HepG2 (cell line): Measurements from ENCODE around the gene LHPP. TPM values are rescaled to one million over a fixed set of nuclear protein-coding genes. Genes with fewer than 3 reads are reported as not detected.

Experiments
- ATAC-seq: fragments of 200-7000 bp; cut with Tn5 transposase; 3 replicates; pipeline ENCODE4 v1.9.1; 2020; ENCODE audit warnings: mild to moderate bottlenecking, moderate library complexity
- BruUV-seq: library from RNA; stranded (reverse); fragments of 400-500 nt; replicated peaks from 2 replicates; lab custom pipeline; 2021; lab: Mats Ljungman, UMichigan
- CTCF ChIA-PET: fragments of 300-600 bp; formaldehyde crosslinking; extraction: SDS; loops from one replicate; lab custom pipeline; 2021; ENCODE audit warnings: low total read pairs, inconsistent platforms, low intra/inter-chr PET ratio; lab: Yijun Ruan, JAX
- POLR2A ChIA-PET: fragments of 350-600 bp; sonication (Branson Sonifier 250); formaldehyde crosslinking; loops from one replicate; lab custom pipeline; 2020; ENCODE audit warnings: antibody characterized with exemption, inconsistent platforms; lab: Yijun Ruan, JAX
- DNase-seq: peaks from one replicate; pipeline ENCODE4 v3.0.0-alpha.2; 2015; ENCODE audit warnings: low spot score
- FAIRE-seq: peaks from 3 replicates; lab custom pipeline; 2011; peaks lifted over from hg19 to GRCh38; lab: Jason Lieb, UNC
- H2AFZ ChIP-seq: one replicate; pipeline ENCODE4 v1.6.1; 2011; ENCODE audit warnings: low read length, inconsistent platforms
- H3K27ac ChIP-seq: fragments of 300-600 bp; 3 replicates; pipeline ENCODE4 v1.8.0; 2011; ENCODE audit warnings: mixed run types, mild to moderate bottlenecking, mixed read lengths, low read length, inconsistent platforms; ENCODE audit not compliant: insufficient read depth; ENCODE audit errors: extremely low read length
- H3K27me3 ChIP-seq, 2 experiments: fragments of 200-600 bp in 1 of 2; 2 replicates in 1 of 2; 3 replicates in 1 of 2; pipeline versions ENCODE4 v1.6.0 to v1.8.0; 2011; ENCODE audit warnings: low read length in 2 of 2, mild to moderate bottlenecking in 2 of 2, moderate library complexity in 2 of 2, inconsistent platforms in 1 of 2; ENCODE audit not compliant: insufficient read depth in 2 of 2, control insufficient read depth in 1 of 2
- H3K36me3 ChIP-seq, 2 experiments: fragments of 200-600 bp in 1 of 2; replicated peaks in 1 of 2; 2 replicates in 1 of 2; 3 replicates in 1 of 2; pipeline versions ENCODE4 v1.5.1 to v1.8.0; 2011; ENCODE audit warnings: low read length in 2 of 2, inconsistent platforms in 1 of 2; ENCODE audit not compliant: insufficient read depth in 2 of 2, control insufficient read depth in 1 of 2
- H3K4me1 ChIP-seq: 2 replicates; pipeline ENCODE4 v1.5.1; 2012; ENCODE audit warnings: low read length, inconsistent platforms; ENCODE audit not compliant: insufficient read depth
- H3K4me2 ChIP-seq: 2 replicates; pipeline ENCODE4 v1.6.0; 2011; ENCODE audit warnings: low read depth, low read length, inconsistent platforms
- H3K4me3 ChIP-seq, 3 experiments: fragments of 200-600 bp in 1 of 3; sonication (generic), shearing (Covaris generic) in 1 of 3; replicated peaks in 1 of 3; 2 replicates each; pipeline ENCODE4 v1.5.1; 2011 to 2016; ENCODE audit warnings: low read length in 3 of 3, inconsistent platforms in 2 of 3, low read depth in 2 of 3, mild to moderate bottlenecking in 2 of 3, control low read depth in 1 of 3, mixed read lengths in 1 of 3; ENCODE audit not compliant: insufficient read depth in 1 of 3
- H3K79me2 ChIP-seq: one replicate; pipeline ENCODE4 v1.6.1; 2011; ENCODE audit warnings: low read length, inconsistent platforms; ENCODE audit not compliant: insufficient read depth
- H3K9ac ChIP-seq: 2 replicates; pipeline ENCODE4 v1.6.0; 2011; ENCODE audit warnings: mild to moderate bottlenecking, low read depth, low read length, inconsistent platforms; ENCODE audit not compliant: insufficient read depth
- H3K9me3 ChIP-seq: 2 replicates; pipeline ENCODE4 v1.5.1; 2012; ENCODE audit warnings: mild to moderate bottlenecking, low read length
- H4K20me1 ChIP-seq: 2 replicates; pipeline ENCODE4 v1.6.0; 2011; ENCODE audit warnings: inconsistent platforms, mild to moderate bottlenecking, low read length, moderate library complexity; ENCODE audit not compliant: insufficient read depth
- ETV6 ChIP-seq: sonication (generic); formaldehyde crosslinking; conservative IDR thresholded peaks from 2 replicates; pipeline ENCODE4 v1.4.0; 2020; ENCODE audit warnings: missing genetic modification reagents
- JARID2 ChIP-seq: sonication (generic); formaldehyde crosslinking; IDR thresholded peaks from 2 replicates; pipeline ENCODE4 v1.8.1; 2023; ENCODE audit warnings: missing genetic modification reagents, inconsistent platforms; ENCODE audit not compliant: insufficient replicate concordance
- TCF12 ChIP-seq, 2 experiments: fragments of 450-650 bp in 1 of 2; sonication (generic) in 1 of 2; formaldehyde crosslinking in 1 of 2; IDR thresholded peaks; 2 replicates each; pipeline versions ENCODE4 v1.6.1 to v1.8.0; 2017 to 2022; ENCODE audit warnings: antibody characterized with exemption in 1 of 2, mild to moderate bottlenecking in 1 of 2, missing genetic modification reagents in 1 of 2, moderate library complexity in 1 of 2
- ZNF737 ChIP-seq: sonication (generic); formaldehyde crosslinking; IDR thresholded peaks from 2 replicates; pipeline ENCODE4 v1.5.0; 2020; ENCODE audit warnings: missing genetic modification reagents, mild to moderate bottlenecking, borderline replicate concordance
- WGBS: methylation state at CpG from one replicate; pipeline ENCODE4 v1.1.6; 2017; ENCODE audit warnings: low lambda C conversion rate; 5-methylcytosine and 5-hydroxymethylcytosine counted together
- in situ Hi-C: cut with HindIII; loops from 2 replicates; pipeline ENCODE4 v1.10.0; 2017; ENCODE audit warnings: low pct_unique_long_range_greater_than_20kb; ENCODE audit not compliant: extremely low pct_ligation_motif_present
- intact Hi-C: fragments of 100-400 bp; cut with micrococcal nuclease; formaldehyde crosslinking; loops from one replicate; pipeline ENCODE4 v1.10.0; 2022; ENCODE audit not compliant: unreplicated experiment
- polyA plus RNA-seq, 8 experiments: library from polyadenylated mRNA; depleted of rRNA in 3 of 8; stranded (reverse) in 7 of 8; unstranded in 1 of 8; fragments of >200 nt; fragmentation: Illumina TruSeq in 4 of 8; extraction: Trizol in 4 of 8; gene quantifications; 2 replicates each; pipeline versions ENCODE4 v1.2.1 to v1.2.3, GENCODE V29; 2011 to 2016; ENCODE audit warnings: low read depth in 4 of 8, missing spikeins in 1 of 8, mixed read lengths in 1 of 8; ENCODE audit not compliant: insufficient read depth in 1 of 8
- total RNA-seq, 5 experiments: library from RNA; depleted of rRNA; stranded (reverse); fragments of >200 nt; fragmentation: Illumina TruSeq; extraction: Trizol; gene quantifications; 2 replicates each; pipeline ENCODE4 v1.2.3, GENCODE V29; 2016; ENCODE audit warnings: low read depth in 1 of 5
- TF ChIP-seq, protein P1 (sequence below): sonication (generic); formaldehyde crosslinking; IDR thresholded peaks from 2 replicates; pipeline ENCODE4 v1.8.0; 2022; ENCODE audit warnings: mild to moderate bottlenecking, missing genetic modification reagents; ENCODE audit not compliant: insufficient replicate concordance
- TF ChIP-seq, protein P2 (sequence below): sonication (generic); formaldehyde crosslinking; IDR thresholded peaks from 2 replicates; pipeline ENCODE4 v1.4.0; 2020; ENCODE audit warnings: mild to moderate bottlenecking, missing genetic modification reagents
- TF ChIP-seq, protein P3 (sequence below): sonication (generic); formaldehyde crosslinking; IDR thresholded peaks from one replicate; pipeline ENCODE4 v1.5.1; 2020; ENCODE audit warnings: mild to moderate bottlenecking, missing genetic modification reagents; ENCODE audit errors: not compliant biosample characterization
- TF ChIP-seq, protein P4 (sequence below): sonication (generic); formaldehyde crosslinking; IDR thresholded peaks from 2 replicates; pipeline ENCODE4 v1.4.0; 2020; ENCODE audit warnings: missing genetic modification reagents, low read depth, mild to moderate bottlenecking, borderline replicate concordance

LHPP gene
- total and polyA plus RNA-seq, 2 of the 13 experiments (the other 11 are each of a cell fraction or from before 2014, with no cell fraction given): 5.2 to 13.1 TPM

DNA sequence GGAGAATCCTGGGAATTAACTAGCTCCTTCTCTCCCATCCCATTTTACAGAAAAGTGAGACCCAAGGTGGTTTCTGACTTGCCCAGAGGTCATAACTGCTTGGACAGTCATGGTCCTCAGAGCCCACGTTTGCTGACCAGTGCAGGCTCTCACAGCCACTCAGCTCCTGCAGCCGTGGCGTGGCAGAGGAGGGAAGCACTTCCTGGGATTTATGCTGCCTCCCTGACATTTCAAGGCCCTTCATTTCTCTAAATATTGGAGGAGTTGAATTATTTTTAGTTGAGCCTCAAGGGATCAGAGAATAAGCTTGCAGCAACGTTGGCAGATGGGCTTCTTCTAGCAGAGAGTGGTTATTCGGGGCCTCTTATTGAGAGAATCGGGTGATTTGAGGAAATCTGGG is 77.1 kb downstream of the LHPP start:
- H3K9ac ChIP-seq: no peak overlapping the region
- FAIRE-seq (no peak), ATAC-seq (no peak)
- H3K4me3 ChIP-seq: no peak overlapping the region
- BruUV-seq: no TSS peak
- no peak overlapping the region for H3K27ac ChIP-seq
- intact Hi-C loops: no loop called here
- H3K4me1 ChIP-seq: peaks cover 19% of the 10 kb centered on the region; the same call in 1 of the 2 replicates
- no peaks in the 10 kb centered on the region for H4K20me1 ChIP-seq
- TF ChIP-seq, protein P1, sequence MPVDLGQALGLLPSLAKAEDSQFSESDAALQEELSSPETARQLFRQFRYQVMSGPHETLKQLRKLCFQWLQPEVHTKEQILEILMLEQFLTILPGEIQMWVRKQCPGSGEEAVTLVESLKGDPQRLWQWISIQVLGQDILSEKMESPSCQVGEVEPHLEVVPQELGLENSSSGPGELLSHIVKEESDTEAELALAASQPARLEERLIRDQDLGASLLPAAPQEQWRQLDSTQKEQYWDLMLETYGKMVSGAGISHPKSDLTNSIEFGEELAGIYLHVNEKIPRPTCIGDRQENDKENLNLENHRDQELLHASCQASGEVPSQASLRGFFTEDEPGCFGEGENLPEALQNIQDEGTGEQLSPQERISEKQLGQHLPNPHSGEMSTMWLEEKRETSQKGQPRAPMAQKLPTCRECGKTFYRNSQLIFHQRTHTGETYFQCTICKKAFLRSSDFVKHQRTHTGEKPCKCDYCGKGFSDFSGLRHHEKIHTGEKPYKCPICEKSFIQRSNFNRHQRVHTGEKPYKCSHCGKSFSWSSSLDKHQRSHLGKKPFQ (CRISPR knock-in tag): no peak
- TF ChIP-seq, protein P2, sequence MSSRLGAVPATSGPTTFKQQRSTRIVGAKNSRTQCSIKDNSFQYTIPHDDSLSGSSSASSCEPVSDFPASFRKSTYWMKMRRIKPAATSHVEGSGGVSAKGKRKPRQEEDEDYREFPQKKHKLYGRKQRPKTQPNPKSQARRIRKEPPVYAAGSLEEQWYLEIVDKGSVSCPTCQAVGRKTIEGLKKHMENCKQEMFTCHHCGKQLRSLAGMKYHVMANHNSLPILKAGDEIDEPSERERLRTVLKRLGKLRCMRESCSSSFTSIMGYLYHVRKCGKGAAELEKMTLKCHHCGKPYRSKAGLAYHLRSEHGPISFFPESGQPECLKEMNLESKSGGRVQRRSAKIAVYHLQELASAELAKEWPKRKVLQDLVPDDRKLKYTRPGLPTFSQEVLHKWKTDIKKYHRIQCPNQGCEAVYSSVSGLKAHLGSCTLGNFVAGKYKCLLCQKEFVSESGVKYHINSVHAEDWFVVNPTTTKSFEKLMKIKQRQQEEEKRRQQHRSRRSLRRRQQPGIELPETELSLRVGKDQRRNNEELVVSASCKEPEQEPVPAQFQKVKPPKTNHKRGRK (CRISPR knock-in tag): no peak
- TF ChIP-seq, protein P3, sequence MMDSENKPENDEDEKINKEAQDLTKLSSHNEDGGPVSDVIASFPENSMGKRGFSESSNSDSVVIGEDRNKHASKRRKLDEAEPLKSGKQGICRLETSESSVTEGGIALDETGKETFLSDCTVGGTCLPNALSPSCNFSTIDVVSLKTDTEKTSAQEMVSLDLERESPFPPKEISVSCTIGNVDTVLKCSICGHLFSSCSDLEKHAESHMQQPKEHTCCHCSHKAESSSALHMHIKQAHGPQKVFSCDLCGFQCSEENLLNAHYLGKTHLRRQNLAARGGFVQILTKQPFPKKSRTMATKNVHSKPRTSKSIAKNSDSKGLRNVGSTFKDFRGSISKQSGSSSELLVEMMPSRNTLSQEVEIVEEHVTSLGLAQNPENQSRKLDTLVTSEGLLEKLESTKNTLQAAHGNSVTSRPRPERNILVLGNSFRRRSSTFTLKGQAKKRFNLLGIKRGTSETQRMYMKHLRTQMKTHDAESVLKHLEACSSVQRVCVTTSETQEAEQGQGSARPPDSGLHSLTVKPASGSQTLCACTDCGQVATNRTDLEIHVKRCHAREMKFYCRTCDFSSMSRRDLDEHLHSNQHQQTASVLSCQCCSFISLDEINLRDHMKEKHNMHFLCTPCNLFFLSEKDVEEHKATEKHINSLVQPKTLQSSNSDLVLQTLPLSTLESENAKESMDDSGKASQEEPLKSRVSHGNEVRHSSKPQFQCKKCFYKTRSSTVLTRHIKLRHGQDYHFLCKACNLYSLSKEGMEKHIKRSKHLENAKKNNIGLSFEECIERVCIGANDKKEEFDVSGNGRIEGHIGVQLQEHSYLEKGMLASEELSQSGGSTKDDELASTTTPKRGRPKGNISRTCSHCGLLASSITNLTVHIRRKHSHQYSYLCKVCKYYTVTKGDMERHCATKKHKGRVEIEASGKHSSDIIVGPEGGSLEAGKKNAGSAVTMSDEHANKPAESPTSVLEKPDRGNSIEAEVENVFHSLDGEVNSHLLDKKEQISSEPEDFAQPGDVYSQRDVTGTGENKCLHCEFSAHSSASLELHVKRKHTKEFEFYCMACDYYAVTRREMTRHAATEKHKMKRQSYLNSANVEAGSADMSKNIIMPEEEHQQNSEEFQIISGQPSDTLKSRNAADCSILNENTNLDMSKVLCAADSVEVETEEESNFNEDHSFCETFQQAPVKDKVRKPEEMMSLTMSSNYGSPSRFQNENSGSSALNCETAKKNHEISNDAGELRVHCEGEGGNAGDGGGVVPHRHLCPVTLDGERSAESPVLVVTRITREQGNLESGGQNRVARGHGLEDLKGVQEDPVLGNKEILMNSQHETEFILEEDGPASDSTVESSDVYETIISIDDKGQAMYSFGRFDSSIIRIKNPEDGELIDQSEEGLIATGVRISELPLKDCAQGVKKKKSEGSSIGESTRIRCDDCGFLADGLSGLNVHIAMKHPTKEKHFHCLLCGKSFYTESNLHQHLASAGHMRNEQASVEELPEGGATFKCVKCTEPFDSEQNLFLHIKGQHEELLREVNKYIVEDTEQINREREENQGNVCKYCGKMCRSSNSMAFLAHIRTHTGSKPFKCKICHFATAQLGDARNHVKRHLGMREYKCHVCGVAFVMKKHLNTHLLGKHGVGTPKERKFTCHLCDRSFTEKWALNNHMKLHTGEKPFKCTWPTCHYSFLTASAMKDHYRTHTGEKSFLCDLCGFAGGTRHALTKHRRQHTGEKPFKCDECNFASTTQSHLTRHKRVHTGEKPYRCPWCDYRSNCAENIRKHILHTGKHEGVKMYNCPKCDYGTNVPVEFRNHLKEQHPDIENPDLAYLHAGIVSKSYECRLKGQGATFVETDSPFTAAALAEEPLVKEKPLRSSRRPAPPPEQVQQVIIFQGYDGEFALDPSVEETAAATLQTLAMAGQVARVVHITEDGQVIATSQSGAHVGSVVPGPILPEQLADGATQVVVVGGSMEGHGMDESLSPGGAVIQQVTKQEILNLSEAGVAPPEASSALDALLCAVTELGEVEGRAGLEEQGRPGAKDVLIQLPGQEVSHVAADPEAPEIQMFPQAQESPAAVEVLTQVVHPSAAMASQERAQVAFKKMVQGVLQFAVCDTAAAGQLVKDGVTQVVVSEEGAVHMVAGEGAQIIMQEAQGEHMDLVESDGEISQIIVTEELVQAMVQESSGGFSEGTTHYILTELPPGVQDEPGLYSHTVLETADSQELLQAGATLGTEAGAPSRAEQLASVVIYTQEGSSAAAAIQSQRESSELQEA: no peak
- TF ChIP-seq, protein P4, sequence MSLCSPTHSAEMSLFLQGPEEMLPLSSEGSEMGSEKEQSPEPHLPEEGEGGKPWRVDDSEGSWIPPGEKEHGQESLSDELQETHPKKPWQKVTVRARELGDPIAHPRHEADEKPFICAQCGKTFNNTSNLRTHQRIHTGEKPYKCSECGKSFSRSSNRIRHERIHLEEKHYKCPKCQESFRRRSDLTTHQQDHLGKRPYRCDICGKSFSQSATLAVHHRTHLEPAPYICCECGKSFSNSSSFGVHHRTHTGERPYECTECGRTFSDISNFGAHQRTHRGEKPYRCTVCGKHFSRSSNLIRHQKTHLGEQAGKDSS: no peak
- no peak for TF ChIP-seq ETV6 (CRISPR knock-in tag)
- TF ChIP-seq TCF12 (IDR thresholded peaks at IDR 0.05): no peak
- no peak for TF ChIP-seq TCF12 (CRISPR knock-in tag; IDR thresholded peaks at IDR 0.05)
- TF ChIP-seq ZNF737: no peak
- no peak for TF ChIP-seq JARID2 (CRISPR knock-in tag)
- TF ChIP-seq, all 625 proteins: peak for 0
- no peak for DNase-seq
- in situ Hi-C loops: loop anchor here (5.0 kb wide), 1 partner anchor 204 kb away; the partner anchor contains the start of gene FAM53B
- CTCF ChIA-PET: no interaction called here
- Histone ChIP-seq H3K36me3 (no peaks in the 10 kb centered on the region), H3K79me2 (no peaks in the 10 kb centered on the region), H3K4me2 (no peak overlapping the region), H3K9me3 (no peaks in the 10 kb centered on the region), H3K27me3 (peaks cover 0 to 1% of the 10 kb centered on the region in 2 experiments; a peak in 1 of 5 replicates), H2AFZ (no peak overlapping the region)
- 58% methylated on average over 4 of the region's 6 CpGs for WGBS
- POLR2A ChIA-PET: no interaction called here
